Measurements from ENCODE around the gene F13A1. TPM values are rescaled to one million over a fixed set of nuclear protein-coding genes. Genes with fewer than 3 reads are reported as not detected.

Gene F13A1
- total and polyA plus RNA-seq, 2 of the 8 experiments (the other 6 are each of a cell fraction or from before 2014, with no cell fraction given) = 0.57 to 1.5 TPM

DNA sequence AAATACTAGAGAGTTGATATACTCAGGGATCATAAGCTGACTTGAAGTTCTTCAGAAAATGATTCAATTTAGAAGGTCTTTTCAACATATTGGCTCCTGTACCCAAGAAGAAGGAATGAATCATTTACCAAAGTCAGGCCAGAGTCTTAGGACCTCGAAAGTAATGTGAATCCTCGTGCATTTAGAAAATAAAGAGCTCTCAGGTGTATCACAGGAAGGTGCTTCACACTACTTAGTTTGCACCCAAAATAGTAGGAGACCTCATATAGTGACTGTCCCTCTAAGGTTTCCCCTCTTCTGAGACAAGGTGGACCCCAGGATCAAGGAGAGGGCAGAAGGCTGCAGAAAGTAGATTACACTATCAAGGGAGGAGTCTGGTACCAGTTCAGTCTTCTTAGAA lies 71.8 kb downstream of the F13A1 start:
- no peak overlapping the region for H2AK5ac ChIP-seq (ENCODE audit: low read depth, low read length)
- no peaks in the 10 kb centered on the region for H3K79me1 ChIP-seq (ENCODE audit: low read depth, low read length)
- H3K18ac ChIP-seq (ENCODE audit: extremely low read depth, low read length) = no peak overlapping the region
- ChIA-PET POLR2A (ENCODE audit: partially characterized antibody) (no interaction called here), CTCF (ENCODE audit: partially characterized antibody) (interaction anchor here (0.7 to 2.9 kb wide), 3 partner anchors 27 to 54 kb away, joined by 3 to 12 read pairs (median 4); no protein-coding TSS in a partner anchor)
- H3K4me3 ChIP-seq (ENCODE audit: extremely low read depth in 1 of 4, insufficient read depth in 2 of 4, low read depth in 3 of 4, low read length in 4 of 4) = no peak overlapping the region
- H2AFZ ChIP-seq (ENCODE audit: low read length) = no peak overlapping the region
- H4K8ac ChIP-seq (ENCODE audit: extremely low read depth, insufficient read depth, low read length) = no peak overlapping the region
- H2BK20ac ChIP-seq (ENCODE audit: low read length) = no peak overlapping the region
- no peaks in the 10 kb centered on the region for H3K23me2 ChIP-seq (ENCODE audit: low read depth, low read length)
- TF ChIP-seq RFX5 (IDR thresholded peaks at IDR 0.05; ENCODE audit: borderline replicate concordance, low read depth, low read length) (no peak), SP1 (IDR thresholded peaks at IDR 0.05; ENCODE audit: low read depth, low read length) (no peak), BCL11A (IDR thresholded peaks at IDR 0.05; ENCODE audit: low read depth in 2 of 2, low read length in 2 of 2) (no peak), MAX (IDR thresholded peaks at IDR 0.05) (no peak)
- no peak overlapping the region for H4K5ac ChIP-seq (ENCODE audit: insufficient read length, low read depth, low read length)
- no peak overlapping the region for H4K91ac ChIP-seq (replicated peaks; ENCODE audit: insufficient read length, low read length)
- no peaks in the 10 kb centered on the region for H4K20me1 ChIP-seq (replicated peaks in 1 of 2; ENCODE audit: control insufficient read depth in 1 of 2, insufficient read depth in 2 of 2, low read length in 2 of 2)
- no peak overlapping the region for H3K23ac ChIP-seq (ENCODE audit: insufficient read length)
- no peak overlapping the region for H3K14ac ChIP-seq (ENCODE audit: insufficient read length)
- H3K36me3 ChIP-seq (ENCODE audit: control insufficient read depth in 2 of 4, insufficient read depth in 4 of 4, low read length in 3 of 4) = no peaks in the 10 kb centered on the region
- no peak overlapping the region for H3K4me2 ChIP-seq (ENCODE audit: insufficient read depth in 1 of 2, low read depth in 2 of 2, low read length in 2 of 2)
- H3K9ac ChIP-seq (replicated peaks in 1 of 4; ENCODE audit: extremely low read depth in 1 of 4, low read depth in 3 of 4, low read length in 3 of 4) = no peak overlapping the region
- H3K27ac ChIP-seq (ENCODE audit: low read depth, low read length) = no peak overlapping the region
- H2BK120ac ChIP-seq (replicated peaks; ENCODE audit: low read depth, low read length) = no peak overlapping the region
- H2BK12ac ChIP-seq (ENCODE audit: low read depth, low read length) = no peak overlapping the region
- H3K9me3 ChIP-seq (ENCODE audit: insufficient read depth in 2 of 2, low read depth in 1 of 2, low read length in 1 of 2) = no peaks in the 10 kb centered on the region
- no peak overlapping the region for H3K56ac ChIP-seq (replicated peaks; ENCODE audit: insufficient read length, low read depth, low read length)
- no peaks in the 10 kb centered on the region for H3K4me1 ChIP-seq (replicated peaks in 1 of 4; ENCODE audit: control insufficient read depth in 3 of 4, insufficient read depth in 4 of 4, low read length in 3 of 4)
- H2BK5ac ChIP-seq (ENCODE audit: low read depth, low read length) = no peak overlapping the region
- FAIRE-seq (no peak), DNase-seq (ENCODE audit: low read depth in 1 of 2, low spot score in 2 of 2) (no peak)
- no peaks in the 10 kb centered on the region for H3K27me3 ChIP-seq (replicated peaks in 1 of 4; ENCODE audit: control insufficient read depth in 3 of 4, extremely low read depth in 1 of 4, insufficient read depth in 3 of 4, low read length in 3 of 4)
- H3K79me2 ChIP-seq (ENCODE audit: control insufficient read depth in 1 of 2, insufficient read depth in 2 of 2, low read length in 2 of 2) = no peaks in the 10 kb centered on the region
- H3K4ac ChIP-seq (replicated peaks; ENCODE audit: insufficient read length, low read depth, low read length) = no peak overlapping the region
- 100% methylated on average over 2 of the region's 2 CpGs; no CpG with 5 or more reads in 1 of the 2 experiments for WGBS, 2 experiments (ENCODE audit: extremely low coverage in 1 of 2, insufficient coverage in 1 of 2, insufficient read length in 1 of 2, insufficient replicate concordance in 2 of 2, low coverage in 1 of 2, low lambda C conversion rate in 2 of 2, missing lambda C conversion rate in 1 of 2)
- no peak overlapping the region for H2BK15ac ChIP-seq (ENCODE audit: low read length)

All from H1 (cell line).